C4-2B (cell line): ENCODE measurements around the gene LYG2.

Experiments
- CTCF ChIP-seq: fragments of 450-650 bp; conservative IDR thresholded peaks from 2 replicates; pipeline ENCODE4 v1.5.1; 2017; ENCODE audit warnings: mild to moderate bottlenecking
- ZFX ChIP-seq: fragments of 450-650 bp; IDR thresholded peaks from 2 replicates; pipeline ENCODE4 v1.6.1; 2017

- TF ChIP-seq CTCF (no peak), ZFX (no peak)
Observed at GRCh38 chr2:99198103-99198841, 57.2 kb downstream of the LYG2 start.
